Fibroblast of lung (primary cell): ENCODE results near the gene LYPD6B.

Source experiments
- CTCF ChIP-seq, 2 donors: IDR thresholded peaks in 1 of 2; conservative IDR thresholded peaks in 1 of 2; 1 replicate in 1 of 2; 2 replicates in 1 of 2; pipeline ENCODE4 v1.5.1; 2011 to 2012; ENCODE audit warnings: low read length in 2 of 2, control low read depth in 1 of 2, inconsistent platforms in 1 of 2, low read depth in 1 of 2, mild to moderate bottlenecking in 1 of 2
- EZH2 ChIP-seq: IDR thresholded peaks from 2 replicates; pipeline ENCODE4 v1.5.1; 2012; ENCODE audit warnings: low read length, control low read depth, mild to moderate bottlenecking; ENCODE audit errors: missing control alignments

- TF ChIP-seq EZH2 (no peak), CTCF (conservative IDR thresholded peaks at IDR 0.05 in 1 of 2, IDR thresholded peaks at IDR 0.05 in 1 of 2; ENCODE audit: low read depth in 1 of 2, low read length in 2 of 2) (no peak)
Observed at GRCh38 chr2:149020432-149020851, 18.1 kb upstream of the LYPD6B start.
